ENCODE measurements around the gene OVAAL.

The OVAAL gene

GRCh38 chr1:180560868-180561600 is 2.3 kb downstream of the OVAAL start:
- TF ChIP-seq POLR2AphosphoS5 (IDR thresholded peaks at IDR 0.05; ENCODE audit: low read depth, low read length) (no peak), SIN3A (IDR thresholded peaks at IDR 0.05; ENCODE audit: borderline replicate concordance, insufficient read depth, low read length) (no peak), TAF1 (IDR thresholded peaks at IDR 0.05; ENCODE audit: borderline replicate concordance, insufficient read depth, low read length) (no peak), REST (IDR thresholded peaks at IDR 0.05; ENCODE audit: insufficient read depth in 1 of 2, low read depth in 2 of 2, low read length in 2 of 2) (no peak), FOXP2 (optimal IDR thresholded peaks at IDR 0.05; ENCODE audit: borderline replicate concordance, extremely low read depth, extremely low read length, insufficient read depth) (no peak)

GRCh38 chr1:180562640-180563025 is 3.9 kb downstream of the OVAAL start:
- TF ChIP-seq TAF1 (IDR thresholded peaks at IDR 0.05; ENCODE audit: borderline replicate concordance, insufficient read depth, low read length) (no peak), REST (IDR thresholded peaks at IDR 0.05; ENCODE audit: insufficient read depth in 1 of 2, low read depth in 2 of 2, low read length in 2 of 2) (no peak), FOXP2 (optimal IDR thresholded peaks at IDR 0.05; ENCODE audit: borderline replicate concordance, extremely low read depth, extremely low read length, insufficient read depth) (no peak), POLR2AphosphoS5 (IDR thresholded peaks at IDR 0.05; ENCODE audit: low read depth, low read length) (no peak)

GRCh38 chr1:180563026-180563827 is 4.5 kb downstream of the OVAAL start:
- TF ChIP-seq FOXP2 (optimal IDR thresholded peaks at IDR 0.05; ENCODE audit: borderline replicate concordance, extremely low read depth, extremely low read length, insufficient read depth) (no peak), REST (IDR thresholded peaks at IDR 0.05; ENCODE audit: insufficient read depth in 1 of 2, low read depth in 2 of 2, low read length in 2 of 2) (no peak), SIN3A (IDR thresholded peaks at IDR 0.05; ENCODE audit: borderline replicate concordance, insufficient read depth, low read length) (no peak), POLR2AphosphoS5 (IDR thresholded peaks at IDR 0.05; ENCODE audit: low read depth, low read length) (no peak), TAF1 (IDR thresholded peaks at IDR 0.05; ENCODE audit: borderline replicate concordance, insufficient read depth, low read length) (no peak)

GRCh38 chr1:180565121-180565871 is 6.5 kb downstream of the OVAAL start:
- TF ChIP-seq POLR2AphosphoS5 (IDR thresholded peaks at IDR 0.05; ENCODE audit: low read depth, low read length), result no peak
- no peak for TF ChIP-seq TAF1 (IDR thresholded peaks at IDR 0.05; ENCODE audit: borderline replicate concordance, insufficient read depth, low read length)
- no peak for TF ChIP-seq REST (IDR thresholded peaks at IDR 0.05; ENCODE audit: insufficient read depth in 1 of 2, low read depth in 2 of 2, low read length in 2 of 2)
- no peak for TF ChIP-seq SIN3A (IDR thresholded peaks at IDR 0.05; ENCODE audit: borderline replicate concordance, insufficient read depth, low read length)
- TF ChIP-seq FOXP2 (optimal IDR thresholded peaks at IDR 0.05; ENCODE audit: borderline replicate concordance, extremely low read depth, extremely low read length, insufficient read depth), result no peak
